ENCODE measurements around the gene MYCT1.

The MYCT1 gene

GRCh38 chr6:152723398-152723797, 25.7 kb downstream of the MYCT1 start:
- no peak for DNase-seq (ENCODE audit: low spot score)

- DNase-seq (ENCODE audit: low spot score) = no peak
Measured at GRCh38 chr6:152726313-152726712, 28.6 kb downstream of the MYCT1 start.

- no peak for DNase-seq (ENCODE audit: low spot score)
Measured at GRCh38 chr6:152727507-152727906, 29.8 kb downstream of the MYCT1 start.

GRCh38 chr6:152734630-152735029, 36.9 kb downstream of the MYCT1 start:
- no peak for DNase-seq (ENCODE audit: low spot score)

GRCh38 chr6:152736687-152737273, 39.1 kb downstream of the MYCT1 start:
- no peak for DNase-seq (ENCODE audit: low spot score)

GRCh38 chr6:152745509-152746171, 47.9 kb downstream of the MYCT1 start:
- DNase-seq (ENCODE audit: low spot score) = no peak

- no peak for DNase-seq (ENCODE audit: low spot score)
Measured at GRCh38 chr6:152746172-152746553, 48.5 kb downstream of the MYCT1 start.

- no peak for DNase-seq (ENCODE audit: low spot score)
Measured at GRCh38 chr6:152748843-152749242, 51.1 kb downstream of the MYCT1 start.

- no peak for DNase-seq (ENCODE audit: low spot score)
Measured at GRCh38 chr6:152749336-152749735, 51.6 kb downstream of the MYCT1 start.

GRCh38 chr6:152750694-152751093, 53.0 kb downstream of the MYCT1 start, which contains the start of gene VIP:
TSS of gene VIP (plus strand) at chr6:152750797. CDS start at chr6:152752178, 1,381 bp downstream.
- no peak for DNase-seq (ENCODE audit: low spot score)

GRCh38 chr6:152765331-152765730, 67.6 kb downstream of the MYCT1 start:
- DNase-seq (ENCODE audit: low spot score) = no peak

GRCh38 chr6:152769159-152769558, 71.5 kb downstream of the MYCT1 start:
- DNase-seq (ENCODE audit: low spot score) = no peak

- DNase-seq (ENCODE audit: low spot score) = no peak
Measured at GRCh38 chr6:152769993-152770392, 72.3 kb downstream of the MYCT1 start.

GRCh38 chr6:152771061-152771687, 73.5 kb downstream of the MYCT1 start:
- no peak for DNase-seq (ENCODE audit: low spot score)

Measured in germinal center (tissue), 1 donor.